ENCODE results near the gene ADCY1.
"Not testable (repeated sequence)": the region's sequence is repeated elsewhere in the genome, so short reads cannot be mapped to it uniquely, and the experiment has no call there.

Gene ADCY1

GRCh38 chr7:45573661-45574415 is at the start of gene ADCY1:
ADCY1 (plus strand) TSS chr7:45574368; CDS start chr7:45574544, 176 bp downstream.
- no peak for DNase-seq (ENCODE audit: low read depth)
- H3K4me3 ChIP-seq (ENCODE audit: low read depth, low read length), result peak within 1 kb of the TSS; percentile 60
- TF ChIP-seq CTCF (IDR thresholded peaks at IDR 0.05; ENCODE audit: control insufficient read depth, extremely low read depth, insufficient read depth), result no peak

GRCh38 chr7:45524445-45524844 is 49.7 kb upstream of the ADCY1 start:
- no peak overlapping the region for H3K4me3 ChIP-seq (ENCODE audit: low read depth, low read length)
- no peak for TF ChIP-seq CTCF (IDR thresholded peaks at IDR 0.05; ENCODE audit: control insufficient read depth, extremely low read depth, insufficient read depth)
- no peak for DNase-seq (ENCODE audit: low read depth)

GRCh38 chr7:45525057-45525456 is 49.1 kb upstream of the ADCY1 start:
- no peak overlapping the region for H3K4me3 ChIP-seq (ENCODE audit: low read depth, low read length)
- no peak for DNase-seq (ENCODE audit: low read depth)
- no peak for TF ChIP-seq CTCF (IDR thresholded peaks at IDR 0.05; ENCODE audit: control insufficient read depth, extremely low read depth, insufficient read depth)

GRCh38 chr7:45543473-45543872 is 30.7 kb upstream of the ADCY1 start:
- H3K4me3 ChIP-seq (ENCODE audit: low read depth, low read length), result no peak overlapping the region
- no peak for TF ChIP-seq CTCF (IDR thresholded peaks at IDR 0.05; ENCODE audit: control insufficient read depth, extremely low read depth, insufficient read depth)
- peak; percentile 60 for DNase-seq (ENCODE audit: low read depth)

GRCh38 chr7:45545105-45545710 is 29.0 kb upstream of the ADCY1 start:
- not testable (repeated sequence) for DNase-seq (ENCODE audit: low read depth)

GRCh38 chr7:45548917-45549316 is 25.3 kb upstream of the ADCY1 start:
- H3K4me3 ChIP-seq (ENCODE audit: low read depth, low read length); DNase-seq (ENCODE audit: low read depth): not testable (repeated sequence)

More at GRCh38 chr7:45545105-45545710, 29.0 kb upstream of the ADCY1 start:
- H3K4me3 ChIP-seq (ENCODE audit: low read depth, low read length), result not testable (repeated sequence)

- no peak for TF ChIP-seq CTCF (IDR thresholded peaks at IDR 0.05; ENCODE audit: control insufficient read depth, extremely low read depth, insufficient read depth)
- no peak for DNase-seq (ENCODE audit: low read depth)
Measured at GRCh38 chr7:45563401-45563800, 10.8 kb upstream of the ADCY1 start.

GRCh38 chr7:45563941-45564461 is 10.2 kb upstream of the ADCY1 start:
- no peak for DNase-seq (ENCODE audit: low read depth)
- no peak overlapping the region for H3K4me3 ChIP-seq (ENCODE audit: low read depth, low read length)
- TF ChIP-seq CTCF (IDR thresholded peaks at IDR 0.05; ENCODE audit: control insufficient read depth, extremely low read depth, insufficient read depth), result no peak

More at GRCh38 chr7:45563401-45563800, 10.8 kb upstream of the ADCY1 start:
- H3K4me3 ChIP-seq (ENCODE audit: low read depth, low read length), result no peak overlapping the region
